ENCODE results near the gene LTB4R2.

LTB4R2 gene

DNA sequence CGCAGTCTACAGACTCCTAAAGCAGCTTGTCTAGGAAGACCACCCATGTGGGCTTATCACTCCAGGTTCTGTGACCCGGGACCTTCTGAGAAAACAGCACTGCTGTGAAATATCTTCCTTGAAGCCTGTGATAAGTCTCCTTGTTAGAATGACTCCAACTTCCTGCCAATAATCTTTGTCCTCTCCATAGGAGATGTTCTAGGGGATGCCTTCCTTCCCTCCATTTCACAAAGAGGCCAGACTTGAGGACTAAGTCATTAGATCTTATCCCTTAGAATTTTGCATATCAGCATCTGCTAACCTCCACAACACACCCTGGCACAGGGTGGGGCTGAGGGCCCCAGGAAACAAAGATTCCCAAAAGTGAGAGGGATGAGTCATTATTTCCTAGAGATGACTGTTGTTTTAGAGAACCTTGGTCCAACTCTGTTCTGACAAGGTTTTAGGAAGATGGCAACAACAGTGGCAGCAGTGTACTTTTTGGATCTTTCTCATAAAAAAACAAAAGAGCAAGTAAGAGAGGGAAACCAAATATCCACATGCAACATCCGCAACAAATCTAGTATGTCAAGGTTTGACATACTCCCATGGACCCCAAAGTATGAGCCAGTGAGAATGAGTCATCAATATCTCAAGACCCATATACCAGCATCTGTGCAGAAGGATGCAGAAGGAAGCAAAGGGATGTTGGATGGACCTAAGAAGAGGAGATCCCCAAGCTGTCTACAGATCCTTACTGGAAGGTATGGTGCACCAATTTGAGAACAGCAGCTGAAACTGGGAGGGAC, 7.4 kb downstream of the LTB4R2 start:
- CTCF ChIA-PET, result interaction anchor here (1.0 to 8.8 kb wide), 6 partner anchors 9 to 115 kb away, joined by 4 to 58 read pairs (median 14); partner anchors contain the start of genes ADCY4 and CIDEB
- POLR2A ChIA-PET, result no interaction called here
- TF ChIP-seq, protein P1, sequence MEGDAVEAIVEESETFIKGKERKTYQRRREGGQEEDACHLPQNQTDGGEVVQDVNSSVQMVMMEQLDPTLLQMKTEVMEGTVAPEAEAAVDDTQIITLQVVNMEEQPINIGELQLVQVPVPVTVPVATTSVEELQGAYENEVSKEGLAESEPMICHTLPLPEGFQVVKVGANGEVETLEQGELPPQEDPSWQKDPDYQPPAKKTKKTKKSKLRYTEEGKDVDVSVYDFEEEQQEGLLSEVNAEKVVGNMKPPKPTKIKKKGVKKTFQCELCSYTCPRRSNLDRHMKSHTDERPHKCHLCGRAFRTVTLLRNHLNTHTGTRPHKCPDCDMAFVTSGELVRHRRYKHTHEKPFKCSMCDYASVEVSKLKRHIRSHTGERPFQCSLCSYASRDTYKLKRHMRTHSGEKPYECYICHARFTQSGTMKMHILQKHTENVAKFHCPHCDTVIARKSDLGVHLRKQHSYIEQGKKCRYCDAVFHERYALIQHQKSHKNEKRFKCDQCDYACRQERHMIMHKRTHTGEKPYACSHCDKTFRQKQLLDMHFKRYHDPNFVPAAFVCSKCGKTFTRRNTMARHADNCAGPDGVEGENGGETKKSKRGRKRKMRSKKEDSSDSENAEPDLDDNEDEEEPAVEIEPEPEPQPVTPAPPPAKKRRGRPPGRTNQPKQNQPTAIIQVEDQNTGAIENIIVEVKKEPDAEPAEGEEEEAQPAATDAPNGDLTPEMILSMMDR (IDR thresholded peaks at IDR 0.05; ENCODE audit: control extremely low read depth, extremely low read depth, low read depth, missing control alignments), result no peak
- no peak for DNase-seq (ENCODE audit: extremely low spot score)

DNA sequence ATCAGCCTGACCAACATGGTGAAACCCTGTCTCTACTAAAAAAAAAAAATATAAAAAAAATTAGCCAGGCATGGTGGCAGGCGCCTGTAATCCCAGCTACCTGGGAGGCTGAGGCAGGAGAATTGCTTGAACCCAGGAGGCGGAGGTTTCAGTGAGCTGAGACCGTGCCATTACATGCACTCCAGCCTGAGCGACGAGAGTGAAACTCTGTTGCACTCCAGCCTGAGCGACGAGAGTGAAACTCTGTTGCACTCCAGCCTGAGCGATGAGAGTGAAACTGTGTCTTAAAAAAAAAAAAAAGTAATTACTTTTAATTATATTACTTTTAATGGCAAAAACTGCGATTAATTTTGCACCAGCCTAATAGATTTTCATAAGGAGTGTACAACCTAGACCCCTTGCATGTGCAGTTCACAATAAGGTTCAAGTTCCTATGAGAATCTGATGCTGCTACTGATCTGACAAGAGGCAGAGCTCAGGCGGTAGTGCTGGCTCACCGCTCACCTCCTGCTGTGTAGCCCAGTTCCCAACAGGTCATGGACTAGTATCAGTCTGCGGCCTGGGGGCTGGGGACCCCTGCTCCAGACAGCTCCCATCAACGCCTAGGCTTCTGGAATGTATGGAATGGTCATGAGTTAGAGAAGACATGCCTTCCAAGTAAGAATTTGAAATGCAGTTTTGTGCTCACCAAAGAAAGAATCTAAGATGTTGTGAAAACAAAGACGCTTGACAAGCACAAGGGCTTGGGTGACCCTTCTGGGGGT, 11.5 kb downstream of the LTB4R2 start:
- TF ChIP-seq, protein P1 (IDR thresholded peaks at IDR 0.05; ENCODE audit: control extremely low read depth, extremely low read depth, low read depth, missing control alignments), result no peak
- ChIA-PET POLR2A (interaction anchor here (0.7 kb wide), 1 partner anchor 110 kb away, joined by 8 read pairs; no protein-coding TSS in a partner anchor), CTCF (interaction anchor here (1.0 to 21.9 kb wide), 4 partner anchors 11 to 112 kb away, joined by 3 to 629 read pairs (median 35); partner anchors contain the start of genes ADCY4, CBLN3, CIDEB and KHNYN)
- no peak for DNase-seq (ENCODE audit: extremely low spot score)

DNA sequence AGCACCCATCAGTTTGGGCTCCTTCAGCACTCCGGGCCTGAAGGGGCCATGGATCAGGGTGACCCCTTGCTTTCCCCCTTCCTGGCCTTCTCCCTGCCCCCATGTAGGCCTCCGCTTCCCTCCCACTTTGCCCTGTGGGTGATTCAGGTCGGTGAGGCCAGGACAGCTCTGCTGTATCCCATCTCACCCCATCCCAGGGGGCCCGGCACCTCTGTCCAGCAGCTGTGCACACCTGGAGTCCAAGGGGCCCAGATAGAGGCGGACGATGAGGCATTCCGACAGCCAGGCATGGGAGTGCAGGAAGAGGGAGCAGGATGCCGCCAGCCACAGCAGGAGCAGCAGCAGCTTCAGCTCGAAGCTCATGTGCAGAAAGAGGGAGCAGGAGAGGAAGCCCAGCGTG, 12.7 kb downstream of the LTB4R2 start:
- TF ChIP-seq, protein P1 (IDR thresholded peaks at IDR 0.05; ENCODE audit: control extremely low read depth, extremely low read depth, low read depth, missing control alignments), result no peak
- CTCF ChIA-PET, result interaction anchor here (0.7 to 21.9 kb wide), 9 partner anchors 10 to 763 kb away, joined by 3 to 629 read pairs (median 3); partner anchors contain the start of genes ADCY4, CBLN3, CIDEB and KHNYN
- POLR2A ChIA-PET, result no interaction called here
- no peak for DNase-seq (ENCODE audit: extremely low spot score)

DNA sequence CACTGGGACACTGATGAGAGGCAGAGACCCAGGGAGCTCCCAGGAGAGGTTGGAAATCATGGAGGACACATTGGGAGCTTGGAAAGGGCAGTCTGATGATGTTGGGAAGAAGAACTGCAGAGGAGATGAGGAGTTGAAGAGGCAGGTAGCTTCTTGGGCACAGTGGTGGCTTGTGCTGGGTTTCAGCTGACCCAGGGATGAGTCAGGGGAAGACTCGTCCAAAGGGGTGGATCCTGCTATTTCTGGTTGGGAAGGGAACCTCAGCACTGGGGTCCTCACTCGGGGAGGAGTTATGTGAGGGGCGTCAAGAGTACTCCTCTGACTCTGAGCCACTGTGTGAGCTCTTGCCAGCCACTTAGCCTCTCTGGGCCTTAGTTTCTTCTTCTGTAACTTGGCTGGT, 13.4 kb downstream of the LTB4R2 start:
- DNase-seq (ENCODE audit: extremely low spot score), result no peak
- ChIA-PET POLR2A (interaction anchor here (0.5 kb wide), 1 partner anchor 16 kb away, joined by 3 read pairs; the partner anchor contains the start of gene CIDEB), CTCF (interaction anchor here (0.9 to 21.9 kb wide), 7 partner anchors 9 to 764 kb away, joined by 3 to 629 read pairs (median 3); partner anchors contain the start of genes ADCY4, CBLN3, CIDEB and KHNYN)
- TF ChIP-seq, protein P1 (IDR thresholded peaks at IDR 0.05; ENCODE audit: control extremely low read depth, extremely low read depth, low read depth, missing control alignments), result no peak

DNA sequence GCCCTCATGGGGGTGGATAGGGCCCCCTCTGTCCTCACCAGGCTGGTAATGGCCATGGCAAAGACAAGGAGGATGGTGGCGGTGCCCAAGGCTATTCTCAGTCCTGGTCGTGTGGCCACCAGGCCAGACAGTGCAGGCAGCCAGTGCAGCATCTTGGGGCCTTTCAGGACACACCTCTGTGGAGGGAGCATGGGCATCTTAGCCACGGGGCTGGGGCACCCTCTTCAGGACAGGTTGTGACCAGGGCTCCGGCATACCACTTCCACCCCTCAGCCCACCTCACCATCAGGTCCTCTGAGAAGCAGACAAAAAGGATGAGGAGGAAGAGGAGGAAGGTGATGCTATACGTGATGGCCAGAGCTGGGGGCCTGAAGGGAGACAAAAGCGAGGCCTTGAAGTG, 14.1 kb downstream of the LTB4R2 start:
- ChIA-PET CTCF (interaction anchor here (0.8 to 21.9 kb wide), 5 partner anchors 9 to 110 kb away, joined by 3 to 629 read pairs (median 11); partner anchors contain the start of genes ADCY4, CBLN3, CIDEB and KHNYN), POLR2A (interaction anchor here (0.5 kb wide), 1 partner anchor 16 kb away, joined by 3 read pairs; the partner anchor contains the start of gene CIDEB)
- TF ChIP-seq, protein P1 (IDR thresholded peaks at IDR 0.05; ENCODE audit: control extremely low read depth, extremely low read depth, low read depth, missing control alignments), result no peak
- no peak for DNase-seq (ENCODE audit: extremely low spot score)

DNA sequence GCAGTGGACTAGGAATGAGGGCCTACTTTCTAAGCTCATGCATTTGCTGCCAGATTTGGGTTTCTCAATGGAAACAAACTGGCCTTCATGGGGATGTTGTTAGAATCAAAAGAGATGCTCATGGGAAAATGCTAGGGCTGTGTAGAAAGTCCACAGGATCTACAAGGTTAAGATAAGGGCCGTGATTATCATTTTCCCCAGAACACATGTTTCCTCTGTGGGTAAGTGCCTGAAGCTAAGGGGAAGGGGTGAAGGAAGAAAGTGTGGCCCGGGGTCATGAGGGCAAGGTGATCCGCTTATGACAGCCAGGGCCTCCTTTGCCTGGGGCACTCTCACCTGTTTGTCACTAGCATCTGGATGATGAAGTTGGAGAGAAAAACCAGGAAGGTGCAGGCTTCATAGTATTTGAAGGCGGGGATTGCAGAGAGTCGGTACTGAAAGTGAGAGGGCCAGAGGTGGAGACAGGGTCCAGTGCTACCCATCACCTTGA, 15.1 kb downstream of the LTB4R2 start:
- CTCF ChIA-PET, result interaction anchor here (0.8 to 21.9 kb wide), 9 partner anchors 8 to 109 kb away, joined by 3 to 629 read pairs (median 4); partner anchors contain the start of genes ADCY4, CBLN3, CIDEB and KHNYN
- DNase-seq (ENCODE audit: extremely low spot score), result no peak
- TF ChIP-seq, protein P1 (IDR thresholded peaks at IDR 0.05; ENCODE audit: control extremely low read depth, extremely low read depth, low read depth, missing control alignments), result no peak
- POLR2A ChIA-PET, result interaction anchor here (0.7 kb wide), 1 partner anchor 112 kb away, joined by 3 read pairs; no protein-coding TSS in a partner anchor
